ENCODE results near the gene AFAP1L2. TPM values are rescaled to one million over a fixed set of nuclear protein-coding genes. Genes with fewer than 3 reads are reported as not detected.

AFAP1L2 gene
- total RNA-seq, 2 experiments from 2014 or later, result 0.36 to 0.50 TPM

DNA sequence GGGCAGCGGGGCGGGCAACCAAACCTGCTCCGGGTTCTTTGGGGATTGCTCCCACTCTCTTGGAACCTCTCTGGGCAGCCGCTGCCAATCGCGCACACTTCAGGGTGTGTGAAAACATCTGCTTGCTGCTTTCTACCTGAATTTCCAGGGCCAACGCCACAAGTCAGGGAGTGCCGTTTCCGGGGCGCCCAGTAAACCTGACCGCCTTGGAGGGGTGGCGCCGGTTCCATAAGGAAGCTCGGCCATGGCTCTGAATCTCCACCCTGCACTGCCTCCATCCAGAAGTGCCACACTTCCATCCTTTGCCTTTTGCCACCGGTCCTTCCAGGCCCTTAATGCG lies 679 bp upstream of the AFAP1L2 start:
- Mint-ChIP-seq H3K36me3 (ENCODE audit: low read depth) (no peaks in the 10 kb centered on the region), H3K4me3 (no peak overlapping the region), H3K9me3 (peaks cover 3% of the 10 kb centered on the region), H3K27ac (no peak overlapping the region), H3K27me3 (peaks cover 71% of the 10 kb centered on the region), H3K4me1 (ENCODE audit: low read depth) (peaks cover 8% of the 10 kb centered on the region)
- TF ChIP-seq, protein P1, sequence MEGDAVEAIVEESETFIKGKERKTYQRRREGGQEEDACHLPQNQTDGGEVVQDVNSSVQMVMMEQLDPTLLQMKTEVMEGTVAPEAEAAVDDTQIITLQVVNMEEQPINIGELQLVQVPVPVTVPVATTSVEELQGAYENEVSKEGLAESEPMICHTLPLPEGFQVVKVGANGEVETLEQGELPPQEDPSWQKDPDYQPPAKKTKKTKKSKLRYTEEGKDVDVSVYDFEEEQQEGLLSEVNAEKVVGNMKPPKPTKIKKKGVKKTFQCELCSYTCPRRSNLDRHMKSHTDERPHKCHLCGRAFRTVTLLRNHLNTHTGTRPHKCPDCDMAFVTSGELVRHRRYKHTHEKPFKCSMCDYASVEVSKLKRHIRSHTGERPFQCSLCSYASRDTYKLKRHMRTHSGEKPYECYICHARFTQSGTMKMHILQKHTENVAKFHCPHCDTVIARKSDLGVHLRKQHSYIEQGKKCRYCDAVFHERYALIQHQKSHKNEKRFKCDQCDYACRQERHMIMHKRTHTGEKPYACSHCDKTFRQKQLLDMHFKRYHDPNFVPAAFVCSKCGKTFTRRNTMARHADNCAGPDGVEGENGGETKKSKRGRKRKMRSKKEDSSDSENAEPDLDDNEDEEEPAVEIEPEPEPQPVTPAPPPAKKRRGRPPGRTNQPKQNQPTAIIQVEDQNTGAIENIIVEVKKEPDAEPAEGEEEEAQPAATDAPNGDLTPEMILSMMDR (IDR thresholded peaks at IDR 0.05), result no peak
- ATAC-seq (ENCODE audit: poor library complexity) (no peak), DNase-seq (no peak)
- intact Hi-C loops (cut with DNase I, micrococcal nuclease), result no loop called here
- no peaks in the 10 kb centered on the region for H3K36me3 ChIP-seq (ENCODE audit: insufficient read depth, low read length)
- CTCF ChIA-PET, result no interaction called here
- peaks cover 46 to 52% of the 10 kb centered on the region in 2 experiments for H3K27me3 ChIP-seq (ENCODE audit: control insufficient read depth in 1 of 2, insufficient read depth in 2 of 2, low read length in 2 of 2)
- peaks cover 15% of the 10 kb centered on the region for H3K4me1 ChIP-seq (ENCODE audit: insufficient read depth, low read length)
- H3K9me3 ChIP-seq (ENCODE audit: control insufficient read depth in 1 of 2, insufficient read depth in 1 of 2, low read length in 2 of 2), result peaks cover 0 to 5% of the 10 kb centered on the region in 2 experiments
- H3K4me3 ChIP-seq (ENCODE audit: low read length), result no peak overlapping the region
- H3K27ac ChIP-seq (ENCODE audit: low read depth in 1 of 2, low read length in 2 of 2), result no peak overlapping the region
- POLR2A ChIA-PET, result no interaction called here

DNA sequence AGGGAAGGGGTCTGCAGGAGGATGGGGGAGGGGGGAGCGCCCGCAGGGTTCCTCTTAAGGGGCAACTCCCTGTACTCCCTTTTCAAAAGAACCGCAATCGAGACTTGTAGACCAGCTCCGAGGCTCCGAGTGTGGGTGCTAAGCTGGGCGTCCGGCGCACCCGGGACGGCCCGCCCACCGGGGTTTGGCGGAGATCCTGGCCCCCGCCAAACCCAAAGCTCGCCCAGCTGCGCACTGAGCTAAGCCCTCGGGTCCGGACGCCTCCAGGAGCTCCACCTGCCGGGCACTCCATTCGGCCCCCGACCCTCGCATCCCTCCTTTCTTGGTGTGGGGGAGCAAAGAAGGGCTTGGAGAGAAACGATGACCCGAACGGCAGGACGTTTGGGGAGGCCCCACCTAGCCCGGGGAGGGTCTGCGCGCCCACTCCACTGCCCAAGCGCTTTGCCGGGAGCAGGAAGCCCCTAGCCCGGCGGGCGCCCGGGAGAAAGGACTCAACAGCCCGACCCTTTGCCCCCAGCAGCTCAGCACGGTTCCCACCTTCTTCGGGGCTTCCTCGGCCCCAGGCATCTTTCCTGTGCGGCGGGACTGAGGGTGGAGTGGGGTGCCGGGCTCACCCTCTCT lies 651 bp downstream of the AFAP1L2 start:
- Histone ChIP-seq H3K9me3 (ENCODE audit: control insufficient read depth in 1 of 2, insufficient read depth in 1 of 2, low read length in 2 of 2) (peaks cover 0 to 5% of the 10 kb centered on the region in 2 experiments), H3K36me3 (ENCODE audit: insufficient read depth, low read length) (no peaks in the 10 kb centered on the region), H3K4me1 (ENCODE audit: insufficient read depth, low read length) (peaks cover 15% of the 10 kb centered on the region), H3K27ac (ENCODE audit: low read depth in 1 of 2, low read length in 2 of 2) (no peak overlapping the region), H3K4me3 (ENCODE audit: low read length) (no peak overlapping the region), H3K27me3 (ENCODE audit: control insufficient read depth in 1 of 2, insufficient read depth in 2 of 2, low read length in 2 of 2) (peaks cover 57 to 58% of the 10 kb centered on the region in 2 experiments)
- H3K27ac Mint-ChIP-seq, result no peak overlapping the region
- no peak for DNase-seq
- no peaks in the 10 kb centered on the region for H3K36me3 Mint-ChIP-seq (ENCODE audit: low read depth)
- CTCF ChIA-PET, result no interaction called here
- H3K4me1 Mint-ChIP-seq (ENCODE audit: low read depth), result peaks cover 8% of the 10 kb centered on the region
- intact Hi-C loops (cut with DNase I, micrococcal nuclease), result no loop called here
- ATAC-seq (ENCODE audit: poor library complexity), result no peak
- POLR2A ChIA-PET, result no interaction called here
- H3K4me3 Mint-ChIP-seq, result no peak overlapping the region
- peaks cover 3% of the 10 kb centered on the region for H3K9me3 Mint-ChIP-seq
- TF ChIP-seq, protein P1 (IDR thresholded peaks at IDR 0.05), result no peak
- peaks cover 76% of the 10 kb centered on the region for H3K27me3 Mint-ChIP-seq

GRCh38 chr10:114402871-114403540 lies 1.3 kb downstream of the AFAP1L2 start:
- no peak overlapping the region for H3K4me3 Mint-ChIP-seq
- H3K27me3 Mint-ChIP-seq, result peaks cover 76% of the 10 kb centered on the region
- Histone ChIP-seq H3K27me3 (ENCODE audit: control insufficient read depth in 1 of 2, insufficient read depth in 2 of 2, low read length in 2 of 2) (peaks cover 58 to 60% of the 10 kb centered on the region in 2 experiments), H3K27ac (ENCODE audit: low read depth in 1 of 2, low read length in 2 of 2) (no peak overlapping the region), H3K4me1 (ENCODE audit: insufficient read depth, low read length) (peaks cover 15% of the 10 kb centered on the region), H3K9me3 (ENCODE audit: control insufficient read depth in 1 of 2, insufficient read depth in 1 of 2, low read length in 2 of 2) (peaks cover 0 to 5% of the 10 kb centered on the region in 2 experiments), H3K4me3 (ENCODE audit: low read length) (no peak overlapping the region), H3K36me3 (ENCODE audit: insufficient read depth, low read length) (no peaks in the 10 kb centered on the region)
- H3K9me3 Mint-ChIP-seq, result peaks cover 3% of the 10 kb centered on the region
- no peak for DNase-seq
- intact Hi-C loops (cut with DNase I, micrococcal nuclease), result no loop called here
- no peak overlapping the region for H3K27ac Mint-ChIP-seq
- peaks cover 8% of the 10 kb centered on the region for H3K4me1 Mint-ChIP-seq (ENCODE audit: low read depth)
- ChIA-PET POLR2A (no interaction called here), CTCF (no interaction called here)
- H3K36me3 Mint-ChIP-seq (ENCODE audit: low read depth), result no peaks in the 10 kb centered on the region
- TF ChIP-seq, protein P1 (IDR thresholded peaks at IDR 0.05), result no peak
- ATAC-seq (ENCODE audit: poor library complexity), result no peak
